Ovary (tissue), 9 donors: ENCODE results near the gene PRR29. TPM values are rescaled to one million over a fixed set of nuclear protein-coding genes. Genes with fewer than 3 reads are reported as not detected.
A peak's percentile ranks its signal among the peaks of the same experiment; 100 is the strongest.

Experiments used
- DNase-seq, 5 donors: peaks; one replicate each; pipeline ENCODE4 v3.0.0-alpha.2; 2019 to 2020
- H3K27ac ChIP-seq, 2 donors: fragments of 200-600 bp; one replicate each; pipeline versions ENCODE4 v1.5.1 to v1.8.0; 2019 to 2022
- H3K27me3 ChIP-seq: fragments of 200-600 bp; one replicate; pipeline ENCODE4 v1.8.0; 2022
- H3K36me3 ChIP-seq: fragments of 200-600 bp; sonication (generic); one replicate; pipeline ENCODE4 v1.5.1; 2019
- H3K4me1 ChIP-seq: one replicate; pipeline ENCODE4 v1.8.1; 2013; ENCODE audit warnings: mild to moderate bottlenecking, moderate library complexity; ENCODE audit not compliant: insufficient read depth
- H3K4me3 ChIP-seq: fragments of 200-600 bp; sonication (generic); one replicate; pipeline ENCODE4 v1.5.1; 2017
- H3K9me3 ChIP-seq, 2 donors: fragments of 200-600 bp in 1 of 2; sonication (generic) in 1 of 2; one replicate each; pipeline versions ENCODE4 v1.5.1 to v1.8.1; 2013 to 2019; ENCODE audit warnings: mild to moderate bottlenecking in 1 of 2, moderate library complexity in 1 of 2
- CTCF ChIP-seq, 3 donors: fragments of 450-650 bp in 2 of 3; fragments of 200-600 bp in 1 of 3; IDR thresholded peaks; one replicate each; pipeline versions ENCODE4 v1.5.1 to v1.8.0; 2016 to 2022; ENCODE audit warnings: antibody characterized with exemption in 3 of 3, mild to moderate bottlenecking in 1 of 3
- EP300 ChIP-seq: sonication (generic); formaldehyde crosslinking; IDR thresholded peaks from one replicate; pipeline ENCODE4 v1.6.1; 2017; ENCODE audit warnings: antibody characterized with exemption
- POLR2A ChIP-seq: fragments of 450-650 bp; IDR thresholded peaks from one replicate; pipeline ENCODE4 v1.6.1; 2017; ENCODE audit warnings: antibody characterized with exemption, mild to moderate bottlenecking, moderate library complexity
- WGBS, 3 donors: extraction: QIAGEN DNeasy Blood & Tissue Kit in 1 of 3; methylation state at CpG; one replicate each; pipeline versions ENCODE4 v1.1.5 to v1.1.7; 2013 to 2017; 5-methylcytosine and 5-hydroxymethylcytosine counted together
- intact Hi-C, 4 donors: fragments of 100-400 bp; cut with DNase I; formaldehyde crosslinking; loops; one replicate each; pipeline versions ENCODE4 v1.11.0 to v1.15.1; 2022 to 2023
- polyA plus RNA-seq, 2 donors: library from polyadenylated mRNA; stranded (reverse); fragments of 200-250 nt in 1 of 2; fragments of 350-450 nt in 1 of 2; fragmentation: Illumina TruSeq in 1 of 2; extraction: RNeasy Lipid Tissue Mini Kit (QIAGEN cat#74804) in 1 of 2; gene quantifications; one replicate each; pipeline ENCODE4 v1.2.3, GENCODE V29; 2013 to 2014
- total RNA-seq, 7 donors: library from RNA; depleted of rRNA in 2 of 7; stranded (reverse); fragments of >200 nt in 2 of 7; fragmentation: NEBNext Ultra II Directional in 3 of 7; extraction: Animal tissue kit (Norgen Biotek cat#: 25700) in 3 of 7; gene quantifications; one replicate each; pipeline versions ENCODE4 v1.1.0 to v1.2.4, GENCODE V29; 2016 to 2023
- donor health status: DM: no; HTN: no; CAD: no; lungs with moderate emphysema.
- donor health status: DM: no; HTN: no; CAD: no.
- donor health status: Bipolar disorder and iron deficiency.
- donor health status: DM: yes; HTN: yes; CAD: no.
- donor health status: DM: no; HTN: no; CAD: no.
- donor health status: DM: yes; HTN: yes; CAD: no.

Gene PRR29
- total and polyA plus RNA-seq, 9 donors: 0.05 to 58.5 (median 1.8) TPM; not detected in 1

- 87 to 92% (median 89%) methylated on average over 21 of the region's 21 CpGs for WGBS, 3 donors
- Histone ChIP-seq H3K4me1 (peaks cover 9% of the 10 kb centered on the region), H3K4me3 (no peak overlapping the region)
Observed at GRCh38 chr17:63989622-63990345, 8.4 kb upstream of the PRR29 start.

GRCh38 chr17:63991611-63992010 lies 6.5 kb upstream of the PRR29 start:
- Histone ChIP-seq H3K4me3 (no peak overlapping the region), H3K9me3 (no peaks in the 10 kb centered on the region), H3K27ac (no peak overlapping the region), H3K4me1 (peaks cover 9% of the 10 kb centered on the region), H3K36me3 (no peaks in the 10 kb centered on the region), H3K27me3 (no peaks in the 10 kb centered on the region)
- no peak for DNase-seq
- intact Hi-C loops: no loop called here
- 79 to 87% (median 87%) methylated on average over 11 of the region's 11 CpGs for WGBS, 3 donors
- no peak for TF ChIP-seq POLR2A

More at GRCh38 chr17:63989622-63990345, 8.4 kb upstream of the PRR29 start:
- no peak for TF ChIP-seq POLR2A
- peak in 1 of 5 donors; percentile 32 for DNase-seq
- Histone ChIP-seq H3K36me3 (no peaks in the 10 kb centered on the region), H3K27me3 (no peaks in the 10 kb centered on the region), H3K9me3 (no peaks in the 10 kb centered on the region), H3K27ac (no peak overlapping the region)
- intact Hi-C loops: no loop called here

- Histone ChIP-seq H3K27ac (no peak overlapping the region), H3K27me3 (no peaks in the 10 kb centered on the region), H3K36me3 (no peaks in the 10 kb centered on the region), H3K4me3 (no peak overlapping the region), H3K4me1 (peaks cover 5% of the 10 kb centered on the region), H3K9me3 (no peaks in the 10 kb centered on the region)
- WGBS, 3 donors: 77 to 90% (median 80%) methylated on average over 3 of the region's 3 CpGs
- TF ChIP-seq CTCF (IDR thresholded peaks at IDR 0.05) (no peak), POLR2A (no peak), EP300 (no peak)
- intact Hi-C loops: no loop called here
- DNase-seq: no peak
Observed at GRCh38 chr17:63993368-63993985, 4.7 kb upstream of the PRR29 start.

- no peaks in the 10 kb centered on the region for H3K36me3 ChIP-seq
- no peak for DNase-seq
- intact Hi-C loops: no loop called here
- H3K9me3 ChIP-seq: no peaks in the 10 kb centered on the region
- H3K27me3 ChIP-seq: no peaks in the 10 kb centered on the region
- no peak overlapping the region for H3K4me3 ChIP-seq
- TF ChIP-seq POLR2A (no peak), EP300 (no peak), CTCF (IDR thresholded peaks at IDR 0.05) (no peak)
- no peak overlapping the region for H3K27ac ChIP-seq
- 74 to 84% (median 83%) methylated on average over 5 of the region's 5 CpGs for WGBS, 3 donors
- peaks cover 7% of the 10 kb centered on the region for H3K4me1 ChIP-seq
Observed at GRCh38 chr17:63995626-63996025, 2.5 kb upstream of the PRR29 start.

- no peaks in the 10 kb centered on the region for H3K36me3 ChIP-seq
- H3K4me1 ChIP-seq: peaks cover 7% of the 10 kb centered on the region
- no peak for DNase-seq
- no peak for TF ChIP-seq EP300
- no peak for TF ChIP-seq CTCF (IDR thresholded peaks at IDR 0.05)
- no peak for TF ChIP-seq POLR2A
- H3K4me3 ChIP-seq: no peak overlapping the region
- no peak overlapping the region for H3K27ac ChIP-seq
- intact Hi-C loops: no loop called here
- WGBS, 3 donors: 90 to 93% (median 91%) methylated on average over 11 of the region's 11 CpGs
- no peaks in the 10 kb centered on the region for H3K27me3 ChIP-seq
- H3K9me3 ChIP-seq: no peaks in the 10 kb centered on the region
Observed at GRCh38 chr17:63996430-63997182, 1.5 kb upstream of the PRR29 start.
